Caco-2 (cell line): ENCODE data around the gene FCN1. TPM values are rescaled to one million over a fixed set of nuclear protein-coding genes. Genes with fewer than 3 reads are reported as not detected.

Source experiments
- BruUV-seq: library from RNA; stranded (reverse); fragments of 400-500 nt; replicated peaks from 2 replicates; lab custom pipeline; 2021; lab: Mats Ljungman, UMichigan
- CTCF ChIA-PET: fragments of 300-600 bp; sonication (Branson Sonifier 250); formaldehyde crosslinking; loops from one replicate; lab custom pipeline; 2022; ENCODE audit warnings: antibody characterized with exemption; lab: Charles Lee
- POLR2A ChIA-PET: fragments of 300-600 bp; sonication (Branson Sonifier 250); formaldehyde crosslinking; loops from one replicate; lab custom pipeline; 2022; ENCODE audit warnings: antibody characterized with exemption; lab: Charles Lee
- DNase-seq, 2 experiments: peaks; one replicate each; pipeline versions ENCODE4 v3.0.0 to v3.0.0-alpha.2; 2020 to 2022
- H3K27me3 ChIP-seq: replicated peaks from 2 replicates; pipeline ENCODE4 v1.6.0; 2011; ENCODE audit warnings: low read length; ENCODE audit not compliant: control insufficient read depth, insufficient read depth
- H3K36me3 ChIP-seq: 2 replicates; pipeline ENCODE4 v1.5.1; 2011; ENCODE audit warnings: low read length; ENCODE audit not compliant: control insufficient read depth, insufficient read depth
- H3K4me1 ChIP-seq: fragments of 250-450 bp; sonication (Bioruptor Pico); 2 replicates; pipeline ENCODE4 v1.5.1; 2020; ENCODE audit warnings: mild to moderate bottlenecking
- H3K4me3 ChIP-seq: 2 replicates; pipeline ENCODE4 v1.5.1; 2011; ENCODE audit warnings: low read depth, mild to moderate bottlenecking, control low read depth, low read length
- H3K9me3 ChIP-seq: fragments of 250-450 bp; sonication (Bioruptor Pico); 2 replicates; pipeline ENCODE4 v1.5.1; 2020; ENCODE audit warnings: mild to moderate bottlenecking, moderate library complexity
- H3K27ac Mint-ChIP-seq: one replicate; pipeline ENCODE4 v1.8.0; 2022; ENCODE audit warnings: mixed read lengths; ENCODE audit not compliant: unreplicated experiment
- H3K27me3 Mint-ChIP-seq: one replicate; pipeline ENCODE4 v1.8.0; 2022; ENCODE audit warnings: mixed read lengths; ENCODE audit not compliant: insufficient read depth, unreplicated experiment
- H3K36me3 Mint-ChIP-seq: one replicate; pipeline ENCODE4 v1.8.0; 2022; ENCODE audit warnings: mild to moderate bottlenecking, mixed read lengths; ENCODE audit not compliant: insufficient read depth, unreplicated experiment
- H3K4me1 Mint-ChIP-seq: one replicate; pipeline ENCODE4 v1.8.0; 2022; ENCODE audit warnings: low read depth, mixed read lengths; ENCODE audit not compliant: unreplicated experiment
- H3K4me3 Mint-ChIP-seq: one replicate; pipeline ENCODE4 v1.8.0; 2022; ENCODE audit warnings: mild to moderate bottlenecking, moderate library complexity, mixed read lengths; ENCODE audit not compliant: unreplicated experiment
- H3K9me3 Mint-ChIP-seq: one replicate; pipeline ENCODE4 v1.8.0; 2022; ENCODE audit warnings: mixed read lengths; ENCODE audit not compliant: unreplicated experiment
- intact Hi-C: fragments of 100-400 bp; cut with micrococcal nuclease; formaldehyde crosslinking; loops from one replicate; pipeline ENCODE4 v1.10.0; 2022; ENCODE audit not compliant: unreplicated experiment
- total RNA-seq: library from RNA; stranded (reverse); gene quantifications from 2 replicates; pipeline ENCODE4 v1.2.3, GENCODE V29; 2022
- TF ChIP-seq, protein P1 (sequence below), 2 experiments: fragments of 200-600 bp in 1 of 2; IDR thresholded peaks; 1 replicate in 1 of 2; 2 replicates in 1 of 2; pipeline versions ENCODE4 v1.5.1 to v1.8.0; 2011 to 2022; ENCODE audit warnings: antibody characterized with exemption in 1 of 2, control low read depth in 1 of 2, inconsistent platforms in 1 of 2, low read depth in 1 of 2, low read length in 1 of 2, mild to moderate bottlenecking in 1 of 2, moderate library complexity in 1 of 2; ENCODE audit not compliant: insufficient read depth in 1 of 2, severe bottlenecking in 1 of 2, unreplicated experiment in 1 of 2

FCN1 gene
- total RNA-seq, 1 experiment from 2014 or later, result not detected

DNA sequence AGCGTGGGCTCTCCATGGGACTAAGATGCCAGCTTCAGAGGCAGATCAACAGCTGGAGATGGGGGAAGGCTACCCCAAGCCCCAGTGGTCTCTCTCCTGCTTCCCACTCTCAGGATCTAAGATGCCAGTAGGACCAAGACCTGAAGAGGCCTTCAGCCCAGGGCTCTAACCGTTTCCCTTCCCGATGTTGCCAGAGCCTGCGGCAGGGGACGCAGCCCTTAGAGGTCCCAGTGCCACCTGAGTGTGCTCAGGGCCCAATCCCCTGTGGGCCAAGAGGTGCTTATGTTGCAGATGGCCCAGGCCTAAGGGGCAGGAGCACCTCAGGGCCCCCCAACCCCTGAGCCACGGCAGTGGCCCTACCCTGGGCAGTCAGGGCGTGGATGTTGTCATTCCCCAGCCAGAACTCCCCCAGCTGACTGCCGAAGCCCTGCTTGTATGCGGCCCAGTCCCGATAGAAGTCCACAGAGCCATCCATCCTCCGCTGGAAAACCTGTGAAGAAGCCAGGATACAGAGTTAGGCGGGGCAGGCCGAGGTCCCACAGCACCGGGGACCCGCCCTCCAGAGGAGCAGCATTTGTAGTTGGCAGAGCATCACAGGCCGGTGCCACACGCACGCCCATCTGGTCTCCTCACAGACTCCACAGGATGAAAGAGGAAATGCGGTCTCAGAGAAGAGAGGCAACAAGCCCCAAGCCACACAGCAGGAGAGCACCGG lies 5.4 kb downstream of the FCN1 start:
- Histone ChIP-seq H3K27me3 (no peaks in the 10 kb centered on the region), H3K36me3 (no peaks in the 10 kb centered on the region), H3K4me1 (no peaks in the 10 kb centered on the region), H3K9me3 (no peaks in the 10 kb centered on the region), H3K4me3 (no peak overlapping the region)
- H3K4me1 Mint-ChIP-seq, result no peaks in the 10 kb centered on the region
- H3K9me3 Mint-ChIP-seq, result no peaks in the 10 kb centered on the region
- POLR2A ChIA-PET, result no interaction called here
- peaks cover 17% of the 10 kb centered on the region for H3K27me3 Mint-ChIP-seq
- no peaks in the 10 kb centered on the region for H3K36me3 Mint-ChIP-seq
- no peak overlapping the region for H3K27ac Mint-ChIP-seq
- DNase-seq, result no peak
- no peak overlapping the region for H3K4me3 Mint-ChIP-seq
- BruUV-seq, result no TSS peak
- intact Hi-C loops, result no loop called here
- CTCF ChIA-PET, result no interaction called here
- TF ChIP-seq, protein P1, sequence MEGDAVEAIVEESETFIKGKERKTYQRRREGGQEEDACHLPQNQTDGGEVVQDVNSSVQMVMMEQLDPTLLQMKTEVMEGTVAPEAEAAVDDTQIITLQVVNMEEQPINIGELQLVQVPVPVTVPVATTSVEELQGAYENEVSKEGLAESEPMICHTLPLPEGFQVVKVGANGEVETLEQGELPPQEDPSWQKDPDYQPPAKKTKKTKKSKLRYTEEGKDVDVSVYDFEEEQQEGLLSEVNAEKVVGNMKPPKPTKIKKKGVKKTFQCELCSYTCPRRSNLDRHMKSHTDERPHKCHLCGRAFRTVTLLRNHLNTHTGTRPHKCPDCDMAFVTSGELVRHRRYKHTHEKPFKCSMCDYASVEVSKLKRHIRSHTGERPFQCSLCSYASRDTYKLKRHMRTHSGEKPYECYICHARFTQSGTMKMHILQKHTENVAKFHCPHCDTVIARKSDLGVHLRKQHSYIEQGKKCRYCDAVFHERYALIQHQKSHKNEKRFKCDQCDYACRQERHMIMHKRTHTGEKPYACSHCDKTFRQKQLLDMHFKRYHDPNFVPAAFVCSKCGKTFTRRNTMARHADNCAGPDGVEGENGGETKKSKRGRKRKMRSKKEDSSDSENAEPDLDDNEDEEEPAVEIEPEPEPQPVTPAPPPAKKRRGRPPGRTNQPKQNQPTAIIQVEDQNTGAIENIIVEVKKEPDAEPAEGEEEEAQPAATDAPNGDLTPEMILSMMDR (IDR thresholded peaks at IDR 0.05; ENCODE audit: insufficient read depth in 1 of 2, low read depth in 1 of 2, low read length in 1 of 2, severe bottlenecking in 1 of 2, unreplicated experiment in 1 of 2), result no peak

DNA sequence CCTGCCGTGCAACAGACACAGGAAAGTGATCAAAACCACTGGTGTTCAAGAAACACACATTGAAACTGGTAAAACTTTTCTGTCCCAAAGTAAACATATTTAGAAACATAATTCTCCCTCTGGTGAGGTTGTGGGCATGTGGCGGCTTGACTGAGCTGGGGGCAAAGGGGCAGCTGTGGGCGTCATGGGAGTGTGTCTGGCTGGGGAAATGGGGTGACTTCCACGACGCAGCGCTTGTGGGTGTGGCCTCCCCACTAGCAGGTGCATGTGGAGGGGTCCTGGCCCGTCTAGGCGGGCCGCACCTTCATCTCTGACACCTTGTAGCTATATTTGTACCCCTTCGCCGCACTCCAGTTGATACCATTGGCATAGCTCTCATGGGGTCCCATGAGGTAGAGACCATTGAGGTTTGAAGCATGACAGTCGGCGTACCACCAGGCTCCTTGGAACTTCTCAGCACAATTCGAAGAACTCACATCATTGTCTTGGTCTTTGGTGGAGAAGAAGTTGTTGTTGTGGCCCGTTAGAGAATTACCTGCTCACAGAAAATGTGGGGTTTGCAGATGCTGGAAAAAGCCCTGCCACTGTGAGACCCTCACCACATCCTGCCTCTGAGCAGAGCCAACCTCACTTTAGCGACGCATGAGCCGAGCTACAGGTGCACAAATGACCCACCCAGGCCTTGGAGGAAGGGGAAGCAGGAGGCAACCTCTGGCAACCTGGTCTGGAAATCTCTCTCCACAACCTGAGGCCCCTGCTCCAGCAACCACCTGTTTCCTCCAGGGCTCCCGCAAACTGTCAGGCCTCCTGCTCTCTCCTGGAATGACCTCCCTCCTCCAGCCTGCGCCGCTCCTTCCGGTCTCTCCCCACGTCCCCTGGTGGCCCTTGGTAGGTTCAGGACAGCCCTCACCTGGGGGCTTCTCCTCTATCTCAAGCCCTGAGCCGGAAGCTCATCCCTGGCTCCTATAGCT lies 7.9 kb downstream of the FCN1 start:
- intact Hi-C loops, result no loop called here
- no peaks in the 10 kb centered on the region for H3K36me3 Mint-ChIP-seq
- H3K27me3 Mint-ChIP-seq, result peaks cover 17% of the 10 kb centered on the region
- Histone ChIP-seq H3K36me3 (no peaks in the 10 kb centered on the region), H3K4me1 (no peaks in the 10 kb centered on the region), H3K4me3 (no peak overlapping the region), H3K27me3 (no peaks in the 10 kb centered on the region; the same call in 1 of the 2 replicates), H3K9me3 (no peaks in the 10 kb centered on the region)
- H3K9me3 Mint-ChIP-seq, result no peaks in the 10 kb centered on the region
- no TSS peak for BruUV-seq
- no peak for DNase-seq
- no peak overlapping the region for H3K4me3 Mint-ChIP-seq
- H3K27ac Mint-ChIP-seq, result no peak overlapping the region
- POLR2A ChIA-PET, result interaction anchor here (0.6 kb wide), 1 partner anchor 256 kb away, joined by 3 read pairs; no protein-coding TSS in a partner anchor
- CTCF ChIA-PET, result no interaction called here
- no peaks in the 10 kb centered on the region for H3K4me1 Mint-ChIP-seq
- TF ChIP-seq, protein P1 (IDR thresholded peaks at IDR 0.05; ENCODE audit: insufficient read depth in 1 of 2, low read depth in 1 of 2, low read length in 1 of 2, severe bottlenecking in 1 of 2, unreplicated experiment in 1 of 2), result no peak

DNA sequence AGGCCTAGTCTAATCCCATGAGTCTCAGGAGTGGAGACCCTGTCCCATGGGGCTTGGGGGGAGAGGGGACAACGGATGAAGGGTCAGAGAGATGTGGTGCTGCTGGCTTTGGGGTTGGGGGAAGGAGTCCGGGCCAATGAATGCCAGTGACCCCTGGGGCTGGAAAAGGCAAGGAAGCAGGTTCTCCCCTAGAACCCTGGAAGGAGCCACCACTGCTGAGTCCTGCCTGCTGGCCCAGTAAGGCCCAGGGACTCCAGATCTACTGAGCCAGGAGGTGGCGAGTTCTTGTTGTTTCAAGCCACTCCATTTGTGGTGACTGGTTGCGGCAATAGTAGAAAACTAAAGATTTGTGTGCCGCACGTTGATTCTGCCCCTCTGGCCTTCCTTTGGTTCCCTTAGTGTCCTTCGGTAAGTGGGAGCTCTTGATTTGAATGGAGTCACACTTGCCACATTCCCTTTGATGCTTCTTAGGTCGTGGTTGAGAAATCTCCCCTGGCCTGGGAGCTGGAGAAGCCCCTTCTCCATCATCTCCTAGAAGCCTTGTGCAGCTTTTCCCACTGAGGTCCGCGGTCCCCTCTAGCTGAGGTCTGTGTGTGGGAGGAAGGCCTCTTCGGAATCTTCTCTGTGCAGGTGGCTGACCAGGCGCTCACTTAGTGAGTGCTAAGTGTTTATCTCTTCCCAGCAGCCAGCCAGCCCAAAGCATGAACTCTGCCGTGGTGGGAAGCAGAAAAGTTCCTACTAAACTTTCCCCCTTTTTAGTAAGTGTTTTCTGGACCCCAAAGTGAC lies 9.0 kb downstream of the FCN1 start:
- Histone ChIP-seq H3K4me3 (no peak overlapping the region), H3K9me3 (no peaks in the 10 kb centered on the region), H3K27me3 (no peaks in the 10 kb centered on the region; the same call in 1 of the 2 replicates), H3K36me3 (no peaks in the 10 kb centered on the region), H3K4me1 (no peaks in the 10 kb centered on the region)
- CTCF ChIA-PET, result no interaction called here
- Mint-ChIP-seq H3K27me3 (peaks cover 15% of the 10 kb centered on the region), H3K4me3 (no peak overlapping the region), H3K4me1 (no peaks in the 10 kb centered on the region), H3K9me3 (no peaks in the 10 kb centered on the region), H3K36me3 (no peaks in the 10 kb centered on the region), H3K27ac (no peak overlapping the region)
- BruUV-seq, result no TSS peak
- POLR2A ChIA-PET, result no interaction called here
- TF ChIP-seq, protein P1 (IDR thresholded peaks at IDR 0.05; ENCODE audit: insufficient read depth in 1 of 2, low read depth in 1 of 2, low read length in 1 of 2, severe bottlenecking in 1 of 2, unreplicated experiment in 1 of 2), result no peak
- intact Hi-C loops, result no loop called here
- DNase-seq, result no peak
